HG02840 (cell line): Measurements from ENCODE around the gene OR6C6.
"Not testable (repeated sequence)": the region's sequence is repeated elsewhere in the genome, so short reads cannot be mapped to it uniquely, and the experiment has no call there.

Experiments used
- ATAC-seq: cut with Tn5 transposase; IDR thresholded peaks from one replicate; pipeline ENCODE4 v1.9.1; 2021; ENCODE audit warnings: mild to moderate bottlenecking, moderate library complexity, moderate number of reproducible peaks; ENCODE audit not compliant: unreplicated experiment, low FRiP score

The OR6C6 gene

GRCh38 chr12:55296469-55296868 lies at the start of gene OR6C6:
OR6C6 (minus strand) TSS chr12:55296569; CDS start chr12:55295232, 1,337 bp downstream.
- no peak for ATAC-seq

GRCh38 chr12:55336002-55336401 lies 39.6 kb upstream of the OR6C6 start:
- ATAC-seq = no peak

GRCh38 chr12:55330446-55330845 lies 34.1 kb upstream of the OR6C6 start, which contains the start of gene OR6C3:
OR6C3 (plus strand) TSS chr12:55330746; CDS start chr12:55331701, 955 bp downstream.
- no peak for ATAC-seq

DNA sequence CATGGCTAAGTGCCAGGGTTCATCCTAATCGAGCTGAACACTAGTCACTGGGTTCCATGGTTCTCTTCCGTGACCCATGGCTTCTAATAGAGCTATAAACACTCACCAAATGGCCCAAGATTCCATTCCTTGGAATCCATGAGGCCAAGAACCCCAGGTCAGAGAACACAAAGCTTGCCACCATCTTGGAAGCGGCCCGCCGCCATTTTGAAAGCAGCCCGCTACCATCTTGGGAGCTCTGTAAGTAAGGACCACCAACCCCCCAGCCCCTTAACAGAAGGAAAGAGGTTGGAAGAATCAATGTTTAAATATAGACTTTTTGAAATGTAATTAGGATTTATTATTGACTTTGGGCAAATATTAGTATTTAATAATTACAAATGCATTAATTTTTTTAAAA lies 29.4 kb upstream of the OR6C6 start:
- not testable (repeated sequence) for ATAC-seq

DNA sequence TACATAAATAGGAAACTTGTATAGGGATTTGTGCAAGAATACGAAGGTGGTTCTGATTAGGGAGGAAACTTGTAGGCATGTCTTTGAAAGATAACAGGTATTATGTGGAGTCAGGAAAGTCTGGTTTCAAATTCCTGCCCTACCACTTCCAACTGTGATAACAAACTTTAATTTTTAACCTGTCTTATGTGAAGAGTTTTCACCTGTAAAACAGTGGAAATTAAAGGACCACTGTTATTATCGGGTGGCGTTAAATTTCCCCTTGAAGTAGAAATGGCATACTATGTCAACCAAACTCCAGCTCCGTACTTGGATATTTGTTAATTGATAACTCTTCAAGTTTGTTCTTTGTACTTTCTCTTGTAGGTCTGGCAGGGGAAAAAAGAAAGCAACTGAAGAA lies 23.8 kb upstream of the OR6C6 start:
- ATAC-seq = no peak

DNA sequence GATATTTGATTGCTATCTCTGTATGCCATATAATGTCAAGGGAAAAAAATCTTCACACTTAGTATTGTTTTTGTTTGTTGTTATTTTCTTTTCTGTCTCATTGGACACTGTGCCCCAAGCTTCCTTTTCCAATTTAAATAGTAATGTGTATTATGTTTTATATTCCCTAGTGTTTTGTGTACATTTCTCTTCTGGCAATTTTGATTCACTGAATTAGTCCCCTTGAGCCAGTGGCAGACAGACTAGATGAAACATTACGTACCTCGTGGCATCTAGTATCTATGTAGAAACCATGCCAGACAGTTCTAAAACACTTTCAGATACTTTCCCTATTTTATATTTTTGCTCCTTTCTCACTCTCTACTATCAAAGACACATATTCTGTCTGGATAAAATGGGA lies 17.7 kb upstream of the OR6C6 start, which contains the start of gene OR6C1:
Gene OR6C1, plus strand, starts transcription at position 301 of the 400 bp plus-strand sequence. CDS start 6,257 bp downstream, outside the sequence.
- no peak for ATAC-seq

DNA sequence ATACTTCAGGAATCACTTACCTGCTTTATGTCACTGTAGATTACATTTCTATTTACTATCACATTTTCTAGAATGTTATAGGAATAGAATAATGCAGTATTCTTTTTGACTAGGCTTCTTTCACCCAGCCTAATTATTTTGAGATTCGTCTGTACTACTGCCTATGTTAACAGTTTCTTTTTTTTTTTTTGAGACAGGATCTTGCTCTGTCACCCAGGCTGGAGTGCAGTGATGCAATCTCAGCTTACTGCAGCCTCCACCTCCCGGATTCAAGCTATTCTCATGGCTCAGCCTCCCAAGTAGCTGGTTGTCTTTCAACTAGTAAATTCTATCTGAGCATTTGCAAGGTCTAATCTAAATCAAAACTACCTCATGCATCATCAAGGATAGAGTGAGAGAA lies 6.4 kb downstream of the OR6C6 start:
- ATAC-seq = no peak

DNA sequence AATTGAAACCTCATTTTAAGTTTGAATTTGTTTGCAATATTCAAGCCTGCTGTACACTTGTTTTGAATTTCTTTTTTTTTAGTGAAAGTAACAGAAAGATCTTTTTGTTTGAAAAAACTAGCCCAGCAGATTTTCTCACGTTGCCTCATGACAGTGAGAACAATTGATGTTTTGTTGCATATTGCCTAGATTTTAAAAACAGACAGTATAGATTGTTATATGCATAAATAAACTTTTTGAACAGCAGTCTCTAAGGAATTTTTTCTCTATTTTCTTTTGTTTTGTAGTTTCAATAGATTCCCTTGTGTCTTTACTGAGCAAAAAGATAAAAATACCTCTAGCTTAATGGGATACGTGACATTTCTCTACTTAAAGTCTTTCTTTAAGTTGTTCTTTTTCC lies 15.4 kb downstream of the OR6C6 start:
- no peak for ATAC-seq

DNA sequence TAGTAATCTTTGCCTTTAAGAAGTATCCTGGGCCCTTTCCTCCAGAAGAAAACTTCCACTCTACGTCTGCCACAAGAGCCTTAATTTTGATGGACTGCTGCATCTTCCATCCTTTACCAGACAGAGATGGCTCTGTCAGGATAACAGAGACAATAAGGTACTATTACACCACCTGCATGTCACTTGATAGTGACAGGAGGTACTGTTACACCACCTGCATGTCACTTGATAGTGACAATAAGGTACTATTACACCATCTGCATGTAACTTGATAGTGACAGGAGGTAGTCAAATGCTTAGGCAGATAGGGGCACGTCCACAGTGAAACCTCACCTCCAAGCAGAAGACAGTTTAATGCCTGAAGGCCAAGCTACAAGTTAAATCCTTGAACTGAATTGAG lies 38.1 kb downstream of the OR6C6 start:
- no peak for ATAC-seq

GRCh38 chr12:55256831-55257230 lies 39.5 kb downstream of the OR6C6 start:
- ATAC-seq = no peak

- no peak for ATAC-seq
Measured at GRCh38 chr12:55253281-55253680, 43.1 kb downstream of the OR6C6 start.

- no peak for ATAC-seq
Measured at GRCh38 chr12:55250944-55251343, 45.4 kb downstream of the OR6C6 start.

GRCh38 chr12:55246159-55246558 lies 50.2 kb downstream of the OR6C6 start:
- ATAC-seq = no peak

GRCh38 chr12:55244309-55244708 lies 52.1 kb downstream of the OR6C6 start, which contains the start of gene OR6C74:
OR6C74 (plus strand) TSS chr12:55244609; CDS start chr12:55247288, 2,679 bp downstream.
- ATAC-seq = no peak
